ENCODE measurements around the gene CDH20.

- TF ChIP-seq ZFX (IDR thresholded peaks at IDR 0.05) (no peak), CTCF (IDR thresholded peaks at IDR 0.05 in 2 of 3, conservative IDR thresholded peaks at IDR 0.05 in 1 of 3; ENCODE audit: borderline replicate concordance in 1 of 3, insufficient read depth in 1 of 3, low read depth in 2 of 3, low read length in 2 of 3) (no peak), RAD21 (IDR thresholded peaks at IDR 0.05; ENCODE audit: low read depth) (no peak), POLR2AphosphoS5 (IDR thresholded peaks at IDR 0.05; ENCODE audit: low read depth, low read length) (no peak), SRF (IDR thresholded peaks at IDR 0.05; ENCODE audit: low read depth) (no peak), POLR2A (IDR thresholded peaks at IDR 0.05; ENCODE audit: borderline replicate concordance, extremely low read depth, insufficient read depth, insufficient read length) (no peak), REST (IDR thresholded peaks at IDR 0.05; ENCODE audit: low read depth) (no peak), YY1 (IDR thresholded peaks at IDR 0.05; ENCODE audit: extremely low read depth, insufficient replicate concordance, low read depth, low read length) (no peak), EZH2 (IDR thresholded peaks at IDR 0.05) (no peak), ZBTB33 (IDR thresholded peaks at IDR 0.05; ENCODE audit: extremely low read depth, insufficient replicate concordance, low read length) (no peak)
These were observed 133.5 kb downstream of the CDH20 start for GRCh38 chr18:61466736-61467135.
